ENCODE measurements around the gene AP5B1. TPM values are rescaled to one million over a fixed set of nuclear protein-coding genes. Genes with fewer than 3 reads are reported as not detected.
A peak's percentile ranks its signal among the peaks of the same experiment; 100 is the strongest.

Gene AP5B1
- total RNA-seq, 2 donors from 2014 or later = 9.5 to 14.3 TPM

DNA sequence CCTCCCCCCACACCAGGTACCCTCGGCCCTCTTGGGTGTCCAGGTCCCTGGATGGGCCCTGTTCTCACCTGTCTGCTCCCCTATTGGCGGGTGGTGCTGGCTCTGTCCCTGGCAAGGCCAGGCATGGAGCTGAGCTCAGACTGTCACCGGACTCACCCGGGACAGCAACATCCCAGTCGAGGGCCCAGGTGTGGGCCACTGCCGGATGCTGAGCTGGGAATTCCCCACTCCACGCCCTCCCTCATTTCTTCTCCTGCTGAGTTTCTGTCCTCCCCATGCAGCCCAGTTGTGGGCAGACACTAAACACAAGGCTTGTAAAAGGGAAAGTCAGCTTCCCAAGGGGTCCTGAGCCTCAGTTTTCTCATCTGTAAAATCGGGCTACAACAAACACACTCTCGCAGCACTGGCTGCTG lies 2.0 kb upstream of the AP5B1 start:
- H3K4me3 ChIP-seq = no peak overlapping the region
- DNase-seq (ENCODE audit: low spot score) = no peak
- no peak overlapping the region for H3K27ac ChIP-seq
- peaks cover 0 to 38% of the 10 kb centered on the region in 2 donors for H3K4me1 ChIP-seq
- TF ChIP-seq, protein P1, sequence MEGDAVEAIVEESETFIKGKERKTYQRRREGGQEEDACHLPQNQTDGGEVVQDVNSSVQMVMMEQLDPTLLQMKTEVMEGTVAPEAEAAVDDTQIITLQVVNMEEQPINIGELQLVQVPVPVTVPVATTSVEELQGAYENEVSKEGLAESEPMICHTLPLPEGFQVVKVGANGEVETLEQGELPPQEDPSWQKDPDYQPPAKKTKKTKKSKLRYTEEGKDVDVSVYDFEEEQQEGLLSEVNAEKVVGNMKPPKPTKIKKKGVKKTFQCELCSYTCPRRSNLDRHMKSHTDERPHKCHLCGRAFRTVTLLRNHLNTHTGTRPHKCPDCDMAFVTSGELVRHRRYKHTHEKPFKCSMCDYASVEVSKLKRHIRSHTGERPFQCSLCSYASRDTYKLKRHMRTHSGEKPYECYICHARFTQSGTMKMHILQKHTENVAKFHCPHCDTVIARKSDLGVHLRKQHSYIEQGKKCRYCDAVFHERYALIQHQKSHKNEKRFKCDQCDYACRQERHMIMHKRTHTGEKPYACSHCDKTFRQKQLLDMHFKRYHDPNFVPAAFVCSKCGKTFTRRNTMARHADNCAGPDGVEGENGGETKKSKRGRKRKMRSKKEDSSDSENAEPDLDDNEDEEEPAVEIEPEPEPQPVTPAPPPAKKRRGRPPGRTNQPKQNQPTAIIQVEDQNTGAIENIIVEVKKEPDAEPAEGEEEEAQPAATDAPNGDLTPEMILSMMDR (IDR thresholded peaks at IDR 0.05) = no peak
- peaks cover 4 to 26% of the 10 kb centered on the region in 2 donors for H3K27me3 ChIP-seq
- no peaks in the 10 kb centered on the region for H3K9me3 ChIP-seq
- H3K36me3 ChIP-seq = peaks cover 17% of the 10 kb centered on the region

DNA sequence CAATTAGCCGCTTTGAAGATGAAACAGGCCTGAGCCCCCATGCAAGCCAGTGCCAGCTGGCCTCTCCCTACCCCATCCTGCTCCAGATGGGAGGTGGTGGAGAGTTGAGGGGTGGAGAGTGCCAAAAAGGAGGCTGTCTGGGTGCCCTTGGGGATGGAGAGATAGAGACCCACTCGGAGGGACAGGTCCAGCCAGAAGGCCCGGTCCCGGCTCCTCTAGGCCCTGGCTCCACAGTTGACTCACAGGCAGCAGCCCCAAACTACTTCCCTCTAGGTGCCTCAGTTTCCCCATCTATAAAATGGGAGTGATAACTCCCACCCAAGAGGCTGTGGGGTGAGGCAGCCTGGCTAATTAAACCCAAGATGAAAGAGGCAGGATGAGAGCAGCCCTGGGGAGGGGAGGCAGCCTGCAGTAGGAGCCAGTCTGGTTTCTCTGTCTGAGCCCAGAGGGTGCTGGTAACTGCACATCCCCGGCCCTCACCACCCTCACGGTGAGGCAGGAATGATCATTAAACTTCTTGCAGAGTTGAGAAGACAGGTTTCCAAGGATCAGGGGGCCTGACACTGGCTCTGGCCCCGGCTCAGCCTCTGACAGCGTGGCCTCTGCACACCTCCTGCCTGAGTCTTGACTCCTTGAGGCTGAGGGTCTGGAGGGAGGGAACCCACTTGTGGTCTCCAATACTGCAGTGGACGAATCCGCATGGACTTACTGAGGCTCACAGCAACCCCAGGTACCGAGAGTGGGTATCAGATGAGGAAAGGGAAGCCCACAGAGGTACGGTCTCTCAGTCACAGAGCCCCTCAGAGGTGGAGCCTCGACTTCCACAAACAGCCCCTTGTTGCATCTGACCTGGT lies 1.4 kb upstream of the AP5B1 start:
- Histone ChIP-seq H3K9me3 (no peaks in the 10 kb centered on the region), H3K27ac (no peak overlapping the region), H3K36me3 (peaks cover 24% of the 10 kb centered on the region), H3K4me3 (no peak overlapping the region), H3K4me1 (peaks cover 0 to 33% of the 10 kb centered on the region in 2 donors), H3K27me3 (peaks cover 0 to 21% of the 10 kb centered on the region in 2 donors)
- DNase-seq (ENCODE audit: low spot score) = no peak
- TF ChIP-seq, protein P1 (IDR thresholded peaks at IDR 0.05) = no peak

GRCh38 chr11:65781152-65781961 lies 581 bp upstream of the AP5B1 start:
- TF ChIP-seq, protein P1 (IDR thresholded peaks at IDR 0.05) = peak; percentile 24 to 40
- no peak for DNase-seq (ENCODE audit: low spot score)
- H3K4me1 ChIP-seq = peaks cover 0 to 24% of the 10 kb centered on the region in 2 donors
- H3K4me3 ChIP-seq = peak overlapping the region; percentile 71 to 96
- H3K27ac ChIP-seq = peak overlapping the region; percentile 31 to 77
- no peaks in the 10 kb centered on the region for H3K9me3 ChIP-seq
- H3K36me3 ChIP-seq = peaks cover 30% of the 10 kb centered on the region
- peaks cover 0 to 13% of the 10 kb centered on the region in 2 donors for H3K27me3 ChIP-seq

DNA sequence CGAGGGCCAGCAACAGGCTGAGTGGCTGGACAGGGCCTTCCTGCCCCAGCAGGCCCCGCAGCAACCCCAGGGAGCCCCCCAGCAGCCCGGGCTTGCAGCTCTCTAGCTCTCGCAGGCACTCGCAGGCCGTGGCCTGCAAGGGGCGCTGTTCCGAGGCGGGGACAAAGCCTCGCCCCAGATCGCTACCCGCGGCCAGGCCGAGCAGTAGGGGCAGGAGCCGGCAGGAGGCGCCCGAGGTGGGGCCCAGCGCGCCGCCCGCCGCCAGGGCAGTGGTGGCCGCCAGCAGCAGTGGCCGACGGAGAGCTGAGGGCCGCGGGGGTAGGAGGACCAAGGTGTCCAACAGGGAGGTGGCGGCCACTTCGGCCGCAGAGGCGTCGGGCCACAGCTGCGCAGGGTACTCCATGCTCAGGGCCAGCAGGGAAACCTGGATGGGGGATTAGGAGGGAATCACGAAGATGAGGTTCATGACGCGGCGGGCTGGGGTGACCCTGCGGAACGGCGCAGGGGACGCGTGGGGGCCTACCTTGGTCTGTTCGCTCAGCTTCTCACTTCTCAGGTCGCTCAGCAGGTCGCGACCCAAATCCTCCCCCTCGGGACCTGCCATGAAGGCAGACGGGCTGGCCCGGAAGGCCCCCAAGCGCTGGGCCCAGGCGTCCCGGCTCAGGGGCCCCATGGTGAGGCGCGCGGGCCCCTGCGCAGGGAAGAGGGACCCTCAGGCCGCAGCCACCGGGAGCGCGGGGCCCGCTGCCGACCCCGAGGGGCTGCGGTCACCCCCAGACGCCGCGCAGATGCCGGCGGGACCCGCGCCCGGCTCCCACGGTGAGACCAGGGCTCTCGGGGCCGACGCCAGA lies 632 bp downstream of the AP5B1 start:
- DNase-seq (ENCODE audit: low spot score) = peak; percentile 78
- peak overlapping the region; percentile 77 to 81 for H3K27ac ChIP-seq
- peaks cover 30% of the 10 kb centered on the region for H3K36me3 ChIP-seq
- no peaks in the 10 kb centered on the region for H3K9me3 ChIP-seq
- TF ChIP-seq, protein P1 (IDR thresholded peaks at IDR 0.05) = peak; percentile 90 to 96
- peak overlapping the region; percentile 71 to 96 for H3K4me3 ChIP-seq
- peaks cover 0 to 2% of the 10 kb centered on the region in 2 donors for H3K27me3 ChIP-seq
- H3K4me1 ChIP-seq = peaks cover 0 to 20% of the 10 kb centered on the region in 2 donors

- no peak for DNase-seq (ENCODE audit: low spot score)
- Histone ChIP-seq H3K36me3 (peaks cover 30% of the 10 kb centered on the region), H3K27ac (peak overlapping the region in 1 of 2 donors; percentile 81), H3K4me1 (peaks cover 0 to 20% of the 10 kb centered on the region in 2 donors), H3K9me3 (no peaks in the 10 kb centered on the region), H3K27me3 (no peaks in the 10 kb centered on the region), H3K4me3 (peak overlapping the region; percentile 71 to 96)
- TF ChIP-seq, protein P1 (IDR thresholded peaks at IDR 0.05) = no peak
Observed at GRCh38 chr11:65779669-65779918, 1.2 kb downstream of the AP5B1 start.

All from right atrium auricular region (tissue), 2 donors.